ENCODE data around the gene TMEM184B.
A peak's percentile ranks its signal among the peaks of the same experiment; 100 is the strongest.

The TMEM184B gene

DNA sequence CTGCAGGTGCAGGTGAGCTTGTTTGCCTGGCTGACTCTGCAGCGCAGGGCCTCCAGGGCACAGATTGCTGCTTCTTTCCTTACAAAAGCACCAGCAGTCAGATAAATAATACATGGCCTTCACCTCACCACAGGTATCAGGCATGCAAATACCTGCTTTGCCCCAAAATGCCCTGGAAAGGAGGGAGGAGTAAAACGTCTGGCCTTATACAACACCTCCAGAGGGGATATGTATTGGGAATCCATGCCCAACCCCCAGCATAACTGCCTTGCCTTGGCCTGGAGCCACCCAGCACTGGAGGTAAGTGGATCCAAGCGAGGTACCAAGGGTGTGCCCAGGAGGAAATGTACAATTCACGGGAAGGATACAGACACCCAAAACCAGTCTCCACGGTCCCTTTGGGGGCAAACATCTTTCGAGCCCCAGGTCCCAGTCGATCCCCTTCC is 860 bp downstream of the TMEM184B start:
- DNase-seq: no peak

- no peak for DNase-seq
These were observed 1.7 kb downstream of the TMEM184B start for GRCh38 chr22:38271101-38271500.

DNA sequence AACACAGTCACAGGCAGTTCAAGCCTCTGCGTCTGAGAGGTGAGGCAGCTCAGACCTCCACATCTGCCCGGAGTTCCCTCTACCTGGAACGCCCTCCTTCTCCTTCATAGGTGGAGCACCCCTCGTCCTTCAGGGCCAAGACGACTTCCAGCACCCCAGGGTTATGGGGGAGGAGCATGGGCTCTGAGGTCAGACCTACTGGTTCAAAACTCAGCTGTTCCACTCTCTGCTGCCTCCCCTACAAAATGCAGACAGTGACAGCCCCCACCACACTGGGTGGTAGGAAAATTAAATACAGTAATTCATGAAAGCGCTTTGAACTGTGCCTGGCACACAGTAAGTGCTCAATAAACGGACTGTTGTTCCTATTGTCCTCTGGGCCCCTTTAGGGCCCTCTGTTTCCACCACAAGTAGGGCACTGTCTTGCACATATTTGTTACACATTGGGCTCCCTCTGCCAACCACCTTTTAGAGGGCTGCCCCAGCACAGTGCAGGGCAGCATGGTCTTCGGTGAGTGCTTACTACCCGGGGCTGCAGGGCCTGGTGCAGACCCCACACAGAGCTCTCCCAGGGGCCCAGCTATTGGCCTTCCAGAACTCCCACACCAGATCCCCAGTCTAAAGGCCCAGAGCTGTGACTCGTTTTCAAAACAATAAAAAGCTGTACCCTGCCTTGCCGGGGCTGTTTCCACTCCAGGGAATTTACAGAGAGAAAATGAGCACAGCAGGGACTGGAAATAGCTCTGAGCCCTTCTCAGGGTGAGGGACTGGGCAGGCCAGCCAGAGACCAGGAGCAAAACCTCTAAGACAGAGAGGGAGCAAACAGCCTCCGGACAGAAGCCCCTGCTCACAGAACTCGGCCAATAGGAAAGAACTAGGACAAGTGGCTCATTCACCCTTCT is 2.5 kb downstream of the TMEM184B start:
- DNase-seq: no peak

DNA sequence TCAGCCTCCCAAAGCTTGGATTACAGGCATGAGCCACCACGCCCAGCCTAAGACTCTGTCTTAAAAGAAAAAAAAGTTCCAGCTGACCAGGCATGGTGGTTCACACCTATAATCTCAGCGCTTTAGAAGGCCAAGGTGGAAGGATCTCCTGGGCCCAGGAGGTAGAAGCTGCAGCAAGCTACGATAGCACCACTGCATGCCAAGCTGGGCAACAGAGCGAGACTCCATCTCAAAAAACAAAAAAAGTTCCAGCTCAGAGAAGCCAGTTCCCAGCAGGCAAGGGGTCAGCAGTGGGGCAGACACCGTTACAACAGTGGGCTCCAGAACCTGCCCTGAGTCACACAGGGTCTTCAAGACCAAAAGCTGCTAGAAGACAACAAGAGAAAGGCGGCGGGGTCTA is 3.3 kb downstream of the TMEM184B start:
- no peak for DNase-seq

DNA sequence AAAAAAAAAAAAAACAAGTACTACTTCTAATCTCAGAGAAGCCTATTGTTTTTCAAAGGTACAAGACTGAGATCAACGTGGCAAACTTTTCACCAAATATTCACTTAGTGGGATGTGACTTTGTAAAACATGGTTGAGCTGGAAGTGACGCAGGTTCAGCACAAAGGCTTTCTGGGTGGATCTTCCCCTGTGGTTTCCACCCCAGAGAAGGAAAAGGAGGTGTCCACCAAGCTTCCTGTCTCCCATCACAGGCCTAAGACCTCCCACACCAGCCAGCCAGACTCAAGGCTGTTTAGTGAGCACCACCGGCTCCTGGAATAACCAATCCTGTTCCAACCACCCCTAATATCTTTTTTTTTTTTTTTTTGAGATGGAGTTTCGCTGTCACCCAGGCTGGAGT is 5.7 kb downstream of the TMEM184B start:
- DNase-seq: peak; percentile 38

DNA sequence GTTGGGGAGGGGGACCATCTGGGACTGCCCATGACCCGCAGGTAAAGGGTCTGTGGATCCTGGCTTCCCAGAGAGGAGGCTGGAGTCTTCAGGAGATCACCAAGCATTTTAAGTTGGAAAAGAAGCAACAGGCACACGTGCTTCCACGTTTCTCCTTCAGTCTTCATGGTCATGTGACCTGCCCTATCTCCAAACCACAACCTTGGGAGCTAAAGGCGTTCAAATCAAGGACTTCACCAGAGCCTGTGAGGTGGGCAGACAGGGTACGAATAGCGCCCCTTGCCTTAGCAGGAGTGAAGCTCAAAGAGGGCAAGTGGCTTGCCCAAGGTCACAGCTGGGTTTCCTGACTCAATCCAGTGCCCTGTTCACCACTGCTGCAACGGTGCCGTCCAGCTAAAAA is 6.7 kb downstream of the TMEM184B start:
- no peak for DNase-seq

- no peak for DNase-seq
These were observed 8.4 kb downstream of the TMEM184B start for GRCh38 chr22:38264322-38264843.

GRCh38 chr22:38262051-38262795 is 10.6 kb downstream of the TMEM184B start:
- peak; percentile 55 for DNase-seq

- no peak for DNase-seq
These were observed 11.8 kb downstream of the TMEM184B start for GRCh38 chr22:38260761-38261681.

DNA sequence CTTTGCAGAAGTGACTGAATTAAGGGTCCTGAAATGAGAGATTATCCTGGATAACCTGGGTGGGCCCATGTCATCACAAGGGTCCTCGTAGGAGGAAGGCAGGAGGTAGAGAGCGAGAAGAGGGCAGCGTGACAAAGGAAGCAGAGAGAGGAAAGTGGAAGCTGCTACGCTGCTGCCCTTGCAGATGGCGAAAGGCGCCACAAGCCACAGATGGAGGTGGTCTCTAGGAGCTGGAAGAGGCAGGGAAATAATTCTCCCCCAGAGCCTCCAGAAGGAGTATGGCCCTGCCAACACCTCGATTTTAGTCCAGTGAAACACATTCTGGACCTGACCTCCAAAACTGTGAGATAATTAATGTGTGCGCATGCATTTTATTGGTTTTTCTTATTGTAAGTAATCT is 13.4 kb downstream of the TMEM184B start:
- DNase-seq: no peak

DNA sequence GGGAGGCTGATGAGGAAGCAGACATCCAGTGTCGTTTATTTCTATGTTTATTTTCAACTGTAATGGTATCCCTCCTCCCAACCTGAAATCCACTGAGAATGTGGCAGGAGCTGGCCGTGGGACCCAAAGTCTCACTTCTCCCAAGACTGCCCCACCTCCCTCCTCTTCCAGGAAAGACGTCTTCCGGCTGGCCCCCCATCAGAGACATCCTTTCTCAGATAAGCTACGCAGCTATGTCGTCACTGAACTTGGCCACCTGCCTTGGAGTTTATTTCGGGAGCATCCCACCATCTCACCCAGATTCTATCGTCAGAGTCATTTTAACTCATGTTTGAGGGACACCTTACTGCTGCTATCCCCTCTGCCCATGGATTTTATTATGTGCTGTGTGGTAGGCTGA is 13.9 kb downstream of the TMEM184B start:
- DNase-seq: no peak

GRCh38 chr22:38257650-38258250 is 15.1 kb downstream of the TMEM184B start:
- no peak for DNase-seq

- no peak for DNase-seq
These were observed 15.6 kb downstream of the TMEM184B start for GRCh38 chr22:38257181-38257580.

DNA sequence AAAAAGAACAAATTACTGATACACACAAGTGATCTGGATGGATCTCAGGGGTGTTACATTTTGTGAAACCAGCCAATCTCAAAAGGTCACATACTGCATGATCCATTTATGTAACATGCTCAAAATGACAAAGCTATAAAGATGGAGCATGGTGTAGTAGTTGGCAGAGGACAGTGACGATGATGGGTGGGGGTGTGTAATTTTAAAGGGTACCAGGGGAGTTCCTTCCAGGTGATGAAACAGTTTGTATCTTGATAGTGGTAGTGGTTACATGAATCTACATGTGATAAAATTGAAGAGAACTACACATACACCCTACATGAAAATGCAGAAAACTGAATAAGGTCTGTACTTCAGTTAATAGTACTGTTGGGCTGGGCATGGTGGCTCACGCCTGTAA is 17.1 kb downstream of the TMEM184B start:
- no peak for DNase-seq

DNA sequence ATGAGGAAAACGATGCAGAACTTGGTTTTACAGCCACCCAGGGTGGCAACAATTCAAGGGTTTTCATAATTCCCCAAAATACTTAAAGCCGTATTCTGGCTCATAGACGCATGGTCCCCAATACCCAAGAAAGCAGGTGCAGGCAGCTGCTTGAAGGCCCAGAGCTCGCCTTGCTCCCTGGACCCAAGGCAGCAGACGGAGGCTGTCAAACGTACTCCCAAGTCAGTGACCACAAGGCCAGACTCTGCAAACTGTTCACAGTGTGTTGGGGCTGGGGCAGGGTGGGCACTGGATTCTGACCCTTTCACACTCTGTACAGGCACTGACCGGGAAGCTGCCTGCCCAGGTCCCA is 21.5 kb downstream of the TMEM184B start:
- DNase-seq: no peak

GRCh38 chr22:38250643-38251340 is 22.0 kb downstream of the TMEM184B start:
- no peak for DNase-seq

DNA sequence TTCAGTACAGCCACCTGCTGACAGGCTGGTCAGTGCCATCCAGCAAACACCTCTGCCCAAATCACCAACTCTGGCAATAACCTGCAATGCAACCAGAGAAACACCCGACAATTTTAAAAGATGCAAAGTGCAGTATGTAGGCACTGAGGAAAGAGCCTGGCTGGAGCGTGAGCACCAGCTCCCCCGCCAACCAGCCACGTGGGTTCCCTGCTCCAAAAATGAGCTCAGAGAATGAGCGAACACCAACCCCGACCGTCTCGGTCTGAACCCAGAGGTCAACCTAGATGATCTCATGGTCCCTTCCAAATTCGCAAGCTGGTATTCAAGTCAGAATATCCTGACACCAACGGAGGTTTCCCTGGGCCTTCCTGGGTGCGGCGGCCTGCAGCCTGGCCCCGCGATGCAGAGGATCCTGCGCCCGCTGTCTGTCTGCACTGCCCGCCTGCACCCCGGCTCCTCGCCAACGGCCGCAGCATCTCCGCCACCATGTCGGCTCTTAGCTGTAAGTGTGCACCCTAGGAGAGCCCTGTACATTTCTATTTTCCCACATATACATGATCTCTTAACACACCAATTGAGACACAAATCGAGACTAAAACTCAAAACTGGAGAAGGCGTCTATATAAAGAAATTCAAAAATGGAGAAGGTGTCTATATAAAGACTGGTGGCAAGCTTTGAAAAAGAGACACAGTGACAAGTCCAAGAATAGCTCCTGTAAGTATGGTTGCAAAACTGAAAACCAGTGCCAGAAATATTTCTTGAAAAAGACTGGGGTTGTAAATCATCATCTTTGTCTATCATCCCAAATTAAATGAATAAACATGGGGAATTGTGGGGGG is 22.8 kb downstream of the TMEM184B start:
- no peak for DNase-seq

GRCh38 chr22:38249301-38249700 is 23.5 kb downstream of the TMEM184B start:
- DNase-seq: no peak

DNA sequence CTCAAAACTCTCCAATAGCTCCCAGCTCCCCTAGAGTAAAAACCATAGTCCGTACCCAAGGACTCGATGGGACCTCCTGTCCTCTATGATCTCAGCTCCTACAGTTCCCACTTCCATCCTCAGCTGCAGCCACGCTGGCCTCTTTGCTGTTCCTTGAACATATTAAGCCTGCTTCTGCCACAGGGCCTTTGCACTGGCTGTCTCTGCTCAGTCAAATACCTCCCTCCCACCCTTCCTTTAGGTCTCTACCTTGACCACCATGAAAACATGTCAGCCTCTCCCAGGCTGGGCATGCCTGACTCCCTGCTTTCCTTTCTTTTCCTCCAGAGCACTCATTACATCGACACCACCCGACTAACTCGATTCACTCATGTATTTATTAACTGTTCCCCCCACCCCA is 24.5 kb downstream of the TMEM184B start:
- DNase-seq: no peak

DNA sequence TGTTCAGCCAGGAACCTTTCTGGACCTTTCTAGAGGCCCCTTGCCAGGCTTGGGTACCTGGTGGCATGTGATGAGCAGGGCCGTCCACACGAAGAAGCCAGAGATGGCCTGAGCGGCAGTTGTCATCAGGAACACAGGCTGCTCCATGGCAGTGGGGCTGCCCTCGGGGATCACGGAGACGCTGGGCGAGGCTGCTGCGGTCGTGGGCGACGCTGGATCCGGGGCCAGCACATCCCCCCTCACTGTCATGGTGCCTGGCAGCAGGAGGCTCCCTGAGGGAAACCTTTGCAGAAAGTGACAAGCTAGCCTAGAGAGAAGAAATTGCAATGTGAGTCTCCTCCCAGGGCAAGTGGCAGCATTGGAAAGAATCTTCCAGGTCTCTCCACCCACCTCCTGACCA is 25.1 kb downstream of the TMEM184B start:
- DNase-seq: no peak

- no peak for DNase-seq
These were observed 26.1 kb downstream of the TMEM184B start for GRCh38 chr22:38246692-38247091.

Measured in activated naive CD4-positive, alpha-beta T cell treated with Interleukin-2 at 50 U/mL for 16 hours (primary cell).